Hindlimb muscle (tissue), 1 donor: ENCODE data around the gene PLCH1. TPM values are rescaled to one million over a fixed set of nuclear protein-coding genes. Genes with fewer than 3 reads are reported as not detected.

Source experiments
- DNase-seq: peaks from one replicate; pipeline ENCODE4 v3.0.0-alpha.2; 2013
- polyA plus RNA-seq: library from polyadenylated mRNA; unstranded; fragments of 120-200 nt; gene quantifications from one replicate; pipeline ENCODE4 v1.2.1, GENCODE V29; 2013; ENCODE audit not compliant: insufficient read length

The PLCH1 gene
- polyA plus RNA-seq, 1 donor = 0.41 TPM

GRCh38 chr3:155605571-155605970 lies 139.3 kb downstream of the PLCH1 start:
- DNase-seq = no peak

DNA sequence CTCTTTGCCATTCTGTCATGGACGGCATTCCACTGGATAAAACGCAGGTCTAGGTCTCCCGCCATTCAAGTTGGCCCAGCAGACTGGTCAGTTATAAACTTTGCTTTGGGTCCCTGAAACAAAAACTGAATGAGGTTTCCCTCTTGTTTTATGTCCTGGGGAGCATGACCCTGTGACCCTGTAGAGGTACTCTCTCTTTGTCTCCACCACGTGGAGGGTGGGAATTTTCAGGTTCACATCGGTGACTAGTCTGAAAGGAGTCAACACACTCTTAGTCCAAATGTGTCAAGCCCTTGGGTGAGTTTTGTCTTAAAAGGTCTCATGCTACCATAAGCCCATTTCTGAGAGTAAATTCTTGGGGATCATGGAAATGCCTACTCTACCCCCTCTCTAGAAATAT lies 139.9 kb downstream of the PLCH1 start:
- DNase-seq = no peak

GRCh38 chr3:155604126-155604525 lies 140.7 kb downstream of the PLCH1 start:
- no peak for DNase-seq

GRCh38 chr3:155603302-155603701 lies 141.6 kb downstream of the PLCH1 start:
- no peak for DNase-seq

DNA sequence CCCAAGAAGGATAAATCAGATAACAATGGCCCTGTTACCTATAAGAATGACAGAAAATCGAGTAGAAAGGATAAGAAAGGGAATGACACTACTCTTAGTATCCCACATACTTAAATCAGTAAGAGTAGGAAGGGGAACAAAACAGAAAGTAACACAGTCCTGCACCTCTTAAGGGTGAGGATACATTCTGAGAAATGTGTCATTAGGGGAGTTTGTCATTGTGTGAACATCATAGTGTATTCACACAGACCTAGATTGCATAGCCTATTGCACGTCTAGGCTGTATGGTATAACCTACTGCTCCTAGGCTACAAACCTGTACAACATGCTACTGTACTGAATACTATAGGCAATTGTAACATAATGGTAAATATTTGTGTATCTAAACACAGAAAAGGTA lies 142.6 kb downstream of the PLCH1 start:
- DNase-seq = no peak

- no peak for DNase-seq
Measured at GRCh38 chr3:155598671-155599070, 146.2 kb downstream of the PLCH1 start.

- no peak for DNase-seq
Measured at GRCh38 chr3:155596615-155597014, 148.3 kb downstream of the PLCH1 start.

DNA sequence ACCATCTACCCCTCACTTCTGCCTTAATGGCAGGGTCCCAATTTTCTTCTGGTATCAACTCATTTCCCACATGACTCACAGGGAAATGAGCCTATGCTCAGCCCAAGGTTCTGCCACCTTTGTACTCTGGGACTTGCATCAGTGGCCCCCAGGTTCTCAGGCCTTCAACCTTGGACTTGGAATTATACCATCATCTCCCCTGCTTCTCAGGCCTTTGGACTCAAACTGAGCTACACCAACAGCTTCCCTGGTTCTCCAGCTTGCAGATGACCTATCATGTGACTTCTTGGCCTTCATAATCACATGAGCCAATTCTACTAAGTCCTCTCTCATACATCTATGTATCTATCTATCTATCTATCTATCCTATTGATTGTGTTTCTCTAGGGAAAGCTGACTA lies 149.5 kb downstream of the PLCH1 start:
- no peak for DNase-seq

- DNase-seq = no peak
Measured at GRCh38 chr3:155594526-155595187, 150.2 kb downstream of the PLCH1 start.

GRCh38 chr3:155587581-155587980 lies 157.3 kb downstream of the PLCH1 start:
- no peak for DNase-seq

- no peak for DNase-seq
Measured at GRCh38 chr3:155585384-155585783, 159.5 kb downstream of the PLCH1 start.

- no peak for DNase-seq
Measured at GRCh38 chr3:155581579-155581978, 163.3 kb downstream of the PLCH1 start.

DNA sequence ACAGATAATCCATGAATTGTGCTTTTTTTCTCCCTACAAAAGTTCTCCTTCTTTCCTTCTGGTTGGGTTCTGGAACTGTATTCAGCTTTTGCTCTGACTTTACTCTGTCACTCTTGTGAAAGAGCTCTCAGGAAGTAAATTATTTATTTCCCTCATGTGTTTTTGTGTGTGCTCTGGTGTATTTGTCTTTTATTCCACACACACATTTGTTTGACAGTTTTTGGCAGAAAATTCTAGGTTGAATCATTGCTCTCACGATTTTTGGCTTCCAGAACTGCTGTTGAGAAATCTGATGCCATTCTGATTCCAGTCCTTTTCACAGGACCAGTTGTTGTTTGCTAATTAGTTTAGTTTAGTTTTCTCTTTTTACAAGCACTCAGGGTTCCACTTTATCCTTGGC lies 172.8 kb downstream of the PLCH1 start:
- peak; percentile 13 for DNase-seq

DNA sequence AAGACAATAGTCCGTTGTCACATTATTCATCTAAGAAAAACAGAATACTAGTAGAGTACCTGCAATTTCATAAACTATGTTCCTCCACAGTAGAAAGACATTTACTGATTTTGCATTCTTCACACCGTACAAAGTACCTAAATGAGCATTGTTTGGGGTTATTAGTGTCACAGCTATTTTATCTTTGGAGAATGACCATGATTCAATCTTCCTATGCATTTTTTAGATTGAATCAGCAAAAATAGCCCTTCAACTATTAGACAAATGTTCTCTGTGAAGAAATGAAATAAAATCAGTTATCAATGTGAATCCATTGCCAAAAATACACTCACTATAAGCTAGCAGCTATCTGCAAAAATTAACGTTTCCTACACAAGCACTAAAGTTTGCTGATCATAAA lies 176.6 kb downstream of the PLCH1 start:
- no peak for DNase-seq

DNA sequence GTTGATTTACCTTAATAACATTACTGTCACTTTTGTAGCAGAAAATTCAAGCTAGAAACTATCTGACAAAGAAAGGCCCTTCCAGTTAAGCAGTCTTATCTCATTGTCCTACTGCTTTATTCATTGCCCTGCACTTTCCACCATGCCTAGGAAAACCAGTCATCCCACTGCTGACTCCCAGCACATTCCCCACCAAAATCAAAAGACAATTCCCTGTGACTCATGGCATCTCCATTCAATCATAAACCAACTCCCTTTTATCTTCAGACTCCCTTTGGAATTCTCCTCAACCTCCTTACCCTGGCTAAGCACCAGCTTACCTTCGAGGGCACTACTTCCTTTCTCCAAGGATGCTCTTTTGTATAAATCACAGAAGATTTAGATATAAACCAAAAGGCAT lies 184.3 kb downstream of the PLCH1 start:
- no peak for DNase-seq

DNA sequence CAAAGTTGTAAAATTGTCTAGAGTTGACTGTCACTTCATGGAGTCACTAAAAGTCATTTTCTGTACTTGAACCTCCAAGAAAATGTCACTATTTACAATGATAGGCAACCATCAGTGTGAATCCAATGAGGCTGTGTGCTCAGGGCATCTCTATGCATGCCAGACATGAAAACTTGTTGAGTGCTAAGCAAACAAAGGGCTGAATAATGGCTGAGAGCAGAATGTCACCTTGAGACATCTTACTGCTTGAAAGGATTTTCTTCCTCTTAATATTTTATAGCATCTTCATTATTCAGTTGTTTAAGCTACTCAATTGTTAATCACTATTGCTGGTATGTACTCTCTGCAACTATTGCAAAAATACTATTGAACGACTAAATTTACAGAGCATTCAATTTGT lies 184.7 kb downstream of the PLCH1 start:
- no peak for DNase-seq

DNA sequence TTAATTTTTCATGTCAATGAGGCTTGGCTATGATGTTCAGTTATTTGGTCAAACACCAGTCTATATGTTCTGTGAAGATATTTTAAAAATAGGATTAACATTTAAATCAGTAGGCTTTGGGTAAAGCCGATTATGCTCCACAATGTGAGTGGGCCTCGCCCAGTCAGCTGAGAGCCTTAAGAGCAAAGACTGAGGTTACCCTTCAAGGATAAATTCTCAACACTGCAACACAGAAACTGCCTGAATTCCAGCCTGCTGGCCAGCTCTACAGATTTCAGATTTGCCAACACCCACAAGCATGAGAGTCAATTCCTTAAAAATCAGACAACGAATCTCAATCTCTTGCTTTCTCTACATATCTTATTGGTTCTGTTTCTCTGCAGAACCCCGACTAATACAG lies 188.3 kb downstream of the PLCH1 start:
- DNase-seq = no peak

DNA sequence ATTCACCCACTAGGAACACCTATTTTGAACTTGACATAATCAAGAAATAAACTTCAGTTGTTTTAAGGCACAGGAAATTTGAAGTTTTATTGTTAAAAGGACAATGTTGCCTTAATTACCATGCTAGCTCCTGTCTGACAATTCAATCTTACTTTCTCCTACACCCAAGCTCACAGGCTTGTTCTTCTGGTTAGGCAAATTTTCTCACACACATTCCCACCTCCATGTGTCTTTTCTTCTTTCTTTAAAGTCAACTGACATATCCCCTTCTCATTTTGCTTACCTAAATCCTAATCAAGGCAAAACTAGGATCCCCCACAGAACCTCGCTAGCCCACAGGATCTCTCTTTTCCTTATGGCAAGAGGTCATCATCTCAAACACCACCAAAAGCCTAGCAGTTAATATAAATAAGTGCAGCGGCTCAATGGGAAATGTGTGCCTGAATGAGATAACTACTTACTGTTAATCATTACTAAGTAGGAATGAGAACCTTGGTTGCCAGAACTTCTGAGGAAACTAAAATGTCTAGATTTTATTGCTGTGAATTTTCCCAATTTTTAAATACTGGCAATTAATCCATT lies 189.3 kb downstream of the PLCH1 start:
- no peak for DNase-seq

GRCh38 chr3:155554777-155555451 lies 190.0 kb downstream of the PLCH1 start:
- no peak for DNase-seq

GRCh38 chr3:155553780-155554179 lies 191.1 kb downstream of the PLCH1 start:
- no peak for DNase-seq

- DNase-seq = no peak
Measured at GRCh38 chr3:155553326-155553725, 191.5 kb downstream of the PLCH1 start.

DNA sequence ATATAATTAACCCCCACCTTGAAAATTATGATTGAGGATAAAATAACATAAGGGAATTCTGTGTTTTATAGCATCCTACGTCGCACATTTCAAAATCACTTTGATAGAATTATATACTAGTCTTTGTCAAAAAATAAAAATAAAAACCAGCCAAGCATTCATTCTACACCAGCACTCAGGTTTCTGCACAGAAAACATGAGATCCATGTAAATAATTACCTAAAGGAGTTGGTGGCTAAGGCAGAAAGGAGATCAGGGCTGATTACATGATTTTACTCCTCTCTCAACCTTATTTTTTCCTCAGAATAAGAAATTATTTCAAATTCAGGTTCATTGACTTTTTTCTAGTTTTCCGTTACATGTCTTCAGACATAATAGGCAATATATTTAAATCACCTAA lies 194.5 kb downstream of the PLCH1 start:
- no peak for DNase-seq

DNA sequence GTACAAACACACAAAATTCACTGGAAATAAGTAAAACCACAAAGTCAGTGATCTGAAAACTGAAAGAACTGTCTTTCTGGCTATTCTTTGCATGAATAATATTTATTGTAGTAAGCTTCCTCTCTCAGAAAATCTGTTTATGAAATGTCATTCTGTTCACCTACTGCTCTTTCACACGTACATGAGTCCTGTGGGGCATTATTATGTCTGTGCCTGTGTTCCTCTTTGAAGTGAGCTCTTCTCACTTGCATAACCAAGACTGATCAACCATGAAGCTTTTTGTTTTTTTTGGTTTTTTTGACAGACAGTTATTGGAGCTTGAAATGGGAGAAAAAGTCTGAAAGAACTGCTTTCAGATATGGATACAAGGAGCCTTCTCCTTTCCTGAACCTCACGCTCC lies 195.8 kb downstream of the PLCH1 start:
- no peak for DNase-seq

DNA sequence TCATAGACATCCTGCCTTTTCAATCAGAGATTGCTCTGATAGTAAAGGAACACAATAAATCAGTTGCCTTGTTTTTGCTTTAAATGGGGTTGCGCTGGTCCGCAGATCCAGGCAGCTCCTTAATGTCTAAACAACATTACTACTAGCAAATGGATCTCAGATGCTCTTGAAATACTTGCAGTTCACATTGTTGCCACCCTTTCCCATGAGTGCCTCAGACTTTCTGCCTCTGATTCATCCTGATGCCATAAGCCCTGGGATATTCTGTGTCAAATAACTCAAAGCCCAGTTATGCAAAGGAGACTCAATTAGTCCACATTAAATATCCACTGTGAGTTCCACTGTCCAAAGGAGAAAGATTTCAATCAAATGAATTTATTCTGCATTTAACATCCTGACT lies 196.7 kb downstream of the PLCH1 start:
- no peak for DNase-seq
